CD4-positive, alpha-beta T cell treated with Interleukin-1 beta for 1 hour (primary cell): ENCODE results near the gene SLC13A5.
"Not testable (repeated sequence)": the region's sequence is repeated elsewhere in the genome, so short reads cannot be mapped to it uniquely, and the experiment has no call there.

Experiments used
- DNase-seq, 2 donors: peaks; one replicate each; pipeline ENCODE4 v3.0.0-alpha.2; 2020 to 2022

The SLC13A5 gene

GRCh38 chr17:6683081-6683684 is 30.0 kb downstream of the SLC13A5 start:
- DNase-seq: no peak

GRCh38 chr17:6682339-6682738 is 30.8 kb downstream of the SLC13A5 start:
- DNase-seq: no peak

GRCh38 chr17:6681671-6682070 is 31.5 kb downstream of the SLC13A5 start:
- DNase-seq: no peak

GRCh38 chr17:6681176-6681575 is 32.0 kb downstream of the SLC13A5 start:
- DNase-seq: no peak

- DNase-seq: no peak
Observed at GRCh38 chr17:6679241-6679640, 33.9 kb downstream of the SLC13A5 start.

GRCh38 chr17:6677946-6678345 is 35.2 kb downstream of the SLC13A5 start:
- no peak for DNase-seq

GRCh38 chr17:6677158-6677831 is 35.9 kb downstream of the SLC13A5 start:
- DNase-seq: no peak

GRCh38 chr17:6676802-6677157 is 36.4 kb downstream of the SLC13A5 start:
- no peak for DNase-seq

GRCh38 chr17:6675201-6675825 is 37.9 kb downstream of the SLC13A5 start:
- no peak for DNase-seq

GRCh38 chr17:6674586-6674985 is 38.6 kb downstream of the SLC13A5 start:
- DNase-seq: no peak

- DNase-seq: no peak
Observed at GRCh38 chr17:6671431-6671830, 41.7 kb downstream of the SLC13A5 start.

GRCh38 chr17:6670999-6671398 is 42.2 kb downstream of the SLC13A5 start:
- DNase-seq: no peak

- no peak for DNase-seq
Observed at GRCh38 chr17:6670571-6670970, 42.6 kb downstream of the SLC13A5 start.

- DNase-seq: no peak
Observed at GRCh38 chr17:6669479-6670212, 43.5 kb downstream of the SLC13A5 start.

GRCh38 chr17:6668727-6669425 is 44.3 kb downstream of the SLC13A5 start:
- no peak for DNase-seq

GRCh38 chr17:6668219-6668618 is 45.0 kb downstream of the SLC13A5 start:
- DNase-seq: no peak

- no peak for DNase-seq
Observed at GRCh38 chr17:6667516-6667915, 45.7 kb downstream of the SLC13A5 start.

GRCh38 chr17:6666557-6666956 is 46.6 kb downstream of the SLC13A5 start:
- DNase-seq: no peak

GRCh38 chr17:6666077-6666521 is 47.1 kb downstream of the SLC13A5 start:
- peak; percentile 55 to 57 for DNase-seq

GRCh38 chr17:6663200-6663599 is 50.0 kb downstream of the SLC13A5 start:
- not testable (repeated sequence) for DNase-seq

GRCh38 chr17:6661464-6661848 is 51.7 kb downstream of the SLC13A5 start:
- DNase-seq: no peak

GRCh38 chr17:6660805-6661463 is 52.2 kb downstream of the SLC13A5 start:
- peak in 1 of 2 donors; percentile 41 for DNase-seq
